ENCODE results near the gene FAM193A.
"Not testable (repeated sequence)": the region's sequence is repeated elsewhere in the genome, so short reads cannot be mapped to it uniquely, and the experiment has no call there.

The FAM193A gene

DNA sequence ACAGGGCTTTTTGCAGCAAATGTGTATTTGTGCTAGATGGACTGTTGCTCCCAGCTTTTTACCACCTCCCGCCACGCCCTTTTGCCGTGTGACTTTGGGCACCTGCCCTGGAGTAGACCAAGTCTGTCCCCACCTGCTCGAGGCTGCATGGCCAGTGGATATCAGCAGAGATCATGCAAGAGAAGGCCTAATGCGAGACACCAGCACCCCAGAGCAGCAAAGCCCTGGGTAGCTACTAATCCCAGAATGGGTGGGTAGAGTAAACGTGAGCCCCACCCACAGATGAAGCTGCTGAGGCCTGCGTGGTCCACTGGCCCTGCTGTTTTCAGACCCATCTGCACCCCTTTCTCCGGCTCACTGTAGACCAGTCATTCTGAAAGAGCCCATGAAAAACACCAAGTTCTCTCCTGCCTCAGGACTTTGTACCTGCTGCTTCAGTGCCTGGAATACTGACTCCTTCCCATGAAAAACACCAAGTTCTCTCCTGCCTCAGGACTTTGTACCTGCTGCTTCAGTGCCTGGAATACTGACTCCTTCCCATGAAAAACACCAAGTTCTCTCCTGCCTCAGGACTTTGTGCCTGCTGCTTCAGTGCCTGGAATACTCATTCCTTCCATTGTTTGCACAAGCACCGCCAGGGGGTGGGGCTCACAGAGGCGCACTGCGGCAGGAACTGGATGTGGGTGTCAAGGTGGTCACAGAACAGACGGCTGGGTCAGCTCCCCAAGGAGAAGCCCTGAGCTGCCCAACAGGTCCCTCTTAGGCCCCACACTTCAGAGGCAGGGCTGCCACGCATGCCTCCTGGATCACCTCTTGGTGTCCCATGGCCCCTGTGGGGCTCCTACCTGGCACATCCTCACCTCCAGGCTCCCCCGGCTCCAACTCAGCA is 224.8 kb downstream of the FAM193A start:
- H3K4me3 ChIP-seq (ENCODE audit: low read depth, low read length) = no peak overlapping the region
- H3K36me3 ChIP-seq (ENCODE audit: insufficient read depth, low read length) = no peaks in the 10 kb centered on the region
- no peak overlapping the region for H2AFZ ChIP-seq (ENCODE audit: low read length, unreplicated experiment)
- peaks cover 3% of the 10 kb centered on the region for H3K4me1 ChIP-seq (ENCODE audit: control insufficient read depth, insufficient read depth, low read length, unreplicated experiment)
- no peak overlapping the region for H3K27ac ChIP-seq (ENCODE audit: low read depth, low read length)
- H3K79me2 ChIP-seq (ENCODE audit: control insufficient read depth, insufficient read depth, low read length, unreplicated experiment) = no peaks in the 10 kb centered on the region
- H3K27me3 ChIP-seq (ENCODE audit: insufficient read depth, low read length) = no peaks in the 10 kb centered on the region

DNA sequence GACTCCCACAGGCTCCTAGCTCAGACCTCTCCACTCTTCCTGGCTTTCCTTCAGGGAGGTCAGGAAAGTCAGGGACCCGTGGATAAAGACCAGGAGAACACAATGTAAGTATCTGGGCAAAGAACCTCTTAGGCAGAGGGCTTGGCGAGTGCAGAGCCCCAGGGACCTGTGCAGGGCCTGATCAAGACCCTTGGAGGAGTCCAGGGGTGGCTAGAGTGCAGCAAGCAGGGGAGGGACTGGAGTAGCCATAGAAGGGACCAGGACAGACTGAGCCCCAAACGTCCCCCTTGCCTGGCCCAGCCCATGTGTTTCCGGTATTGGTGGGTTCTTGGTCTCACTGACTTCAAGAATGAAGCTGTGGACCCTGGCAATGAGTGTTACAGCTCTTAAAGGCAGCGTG is 225.6 kb downstream of the FAM193A start:
- no peak overlapping the region for H3K4me3 ChIP-seq (ENCODE audit: low read depth, low read length)

DNA sequence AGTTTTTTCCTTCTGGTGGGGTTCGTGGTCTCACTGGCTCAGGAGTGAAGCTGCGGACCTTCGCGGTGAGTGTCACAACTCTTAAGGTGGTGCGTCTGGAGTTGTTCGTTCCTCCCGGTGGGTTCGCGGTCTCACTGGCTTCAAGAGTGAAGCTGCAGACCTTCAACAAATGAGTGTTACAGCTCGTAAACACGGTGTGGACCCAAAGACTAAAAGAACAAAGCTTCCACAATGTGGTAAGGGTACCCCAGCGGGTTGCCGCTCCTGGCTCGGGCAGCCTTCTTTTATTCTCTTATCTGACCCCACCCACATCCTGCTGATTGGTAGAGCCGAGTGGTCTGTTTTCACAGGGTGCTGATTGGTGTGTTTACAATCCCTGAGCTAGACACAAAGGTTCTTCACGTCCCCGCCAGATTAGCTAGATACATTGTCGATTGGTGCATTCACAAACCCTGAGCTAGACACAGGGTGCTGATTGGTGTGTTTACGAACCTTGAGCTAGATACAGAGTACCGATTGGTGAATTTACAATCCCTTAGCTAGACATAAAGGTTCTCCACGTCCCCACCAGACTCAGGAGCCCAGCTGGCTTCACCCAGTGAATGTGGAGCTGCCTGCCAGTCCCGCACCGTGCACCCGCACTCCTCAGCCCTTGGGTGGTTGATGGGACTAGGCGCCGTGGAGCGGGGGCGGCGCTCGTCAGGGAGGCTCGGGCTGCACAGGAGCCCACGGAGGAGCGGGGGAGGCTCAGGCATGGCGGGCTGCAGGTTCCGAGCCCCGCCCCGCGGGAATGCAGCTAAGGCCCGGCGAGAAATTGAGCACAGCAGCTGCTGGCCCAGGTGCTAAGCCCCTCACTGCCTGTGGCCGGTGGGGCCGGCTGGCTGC is 226.3 kb downstream of the FAM193A start:
- H3K36me3 ChIP-seq (ENCODE audit: insufficient read depth, low read length); H3K4me3 ChIP-seq (ENCODE audit: low read depth, low read length); H2AFZ ChIP-seq (ENCODE audit: low read length, unreplicated experiment); H3K27ac ChIP-seq (ENCODE audit: low read depth, low read length); H3K27me3 ChIP-seq (ENCODE audit: insufficient read depth, low read length); H3K79me2 ChIP-seq (ENCODE audit: control insufficient read depth, insufficient read depth, low read length, unreplicated experiment); H3K4me1 ChIP-seq (ENCODE audit: control insufficient read depth, insufficient read depth, low read length, unreplicated experiment): not testable (repeated sequence)

More for the DNA sequence above, 225.6 kb downstream of the FAM193A start:
- no peaks in the 10 kb centered on the region for H3K4me1 ChIP-seq (ENCODE audit: control insufficient read depth, insufficient read depth, low read length, unreplicated experiment)
- no peaks in the 10 kb centered on the region for H3K27me3 ChIP-seq (ENCODE audit: insufficient read depth, low read length)
- no peak overlapping the region for H3K27ac ChIP-seq (ENCODE audit: low read depth, low read length)
- no peaks in the 10 kb centered on the region for H3K79me2 ChIP-seq (ENCODE audit: control insufficient read depth, insufficient read depth, low read length, unreplicated experiment)
- no peaks in the 10 kb centered on the region for H3K36me3 ChIP-seq (ENCODE audit: insufficient read depth, low read length)
- H2AFZ ChIP-seq (ENCODE audit: low read length, unreplicated experiment) = no peak overlapping the region

DNA sequence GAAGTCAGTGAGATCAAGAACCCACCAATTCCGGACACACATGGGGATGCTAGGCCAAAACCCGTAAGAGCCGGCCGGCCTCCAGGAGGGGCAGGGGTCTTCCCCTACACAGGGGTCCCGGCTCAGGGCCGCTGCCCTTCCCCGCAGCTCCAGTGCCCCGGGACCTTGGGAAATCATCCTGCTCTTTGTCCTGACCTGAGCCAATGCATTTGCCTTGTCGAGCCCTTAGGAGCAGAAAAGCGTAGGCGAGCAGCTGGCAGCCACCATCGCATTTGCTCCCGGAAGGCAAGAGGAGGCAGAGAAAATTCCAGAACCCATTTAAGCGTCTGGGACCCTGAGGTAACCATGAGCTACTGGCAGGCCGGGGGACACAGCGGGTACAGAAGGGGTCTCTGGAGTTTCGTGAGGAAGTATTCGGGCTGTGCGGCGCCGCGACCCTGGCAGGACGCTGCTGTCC is 227.1 kb downstream of the FAM193A start:
- Histone ChIP-seq H3K36me3 (ENCODE audit: insufficient read depth, low read length) (no peaks in the 10 kb centered on the region), H3K27me3 (ENCODE audit: insufficient read depth, low read length) (no peaks in the 10 kb centered on the region), H3K79me2 (ENCODE audit: control insufficient read depth, insufficient read depth, low read length, unreplicated experiment) (no peaks in the 10 kb centered on the region), H3K4me3 (ENCODE audit: low read depth, low read length) (peak overlapping the region; percentile 81), H3K27ac (ENCODE audit: low read depth, low read length) (no peak overlapping the region), H2AFZ (ENCODE audit: low read length, unreplicated experiment) (peak overlapping the region; percentile 98), H3K4me1 (ENCODE audit: control insufficient read depth, insufficient read depth, low read length, unreplicated experiment) (no peaks in the 10 kb centered on the region)

DNA sequence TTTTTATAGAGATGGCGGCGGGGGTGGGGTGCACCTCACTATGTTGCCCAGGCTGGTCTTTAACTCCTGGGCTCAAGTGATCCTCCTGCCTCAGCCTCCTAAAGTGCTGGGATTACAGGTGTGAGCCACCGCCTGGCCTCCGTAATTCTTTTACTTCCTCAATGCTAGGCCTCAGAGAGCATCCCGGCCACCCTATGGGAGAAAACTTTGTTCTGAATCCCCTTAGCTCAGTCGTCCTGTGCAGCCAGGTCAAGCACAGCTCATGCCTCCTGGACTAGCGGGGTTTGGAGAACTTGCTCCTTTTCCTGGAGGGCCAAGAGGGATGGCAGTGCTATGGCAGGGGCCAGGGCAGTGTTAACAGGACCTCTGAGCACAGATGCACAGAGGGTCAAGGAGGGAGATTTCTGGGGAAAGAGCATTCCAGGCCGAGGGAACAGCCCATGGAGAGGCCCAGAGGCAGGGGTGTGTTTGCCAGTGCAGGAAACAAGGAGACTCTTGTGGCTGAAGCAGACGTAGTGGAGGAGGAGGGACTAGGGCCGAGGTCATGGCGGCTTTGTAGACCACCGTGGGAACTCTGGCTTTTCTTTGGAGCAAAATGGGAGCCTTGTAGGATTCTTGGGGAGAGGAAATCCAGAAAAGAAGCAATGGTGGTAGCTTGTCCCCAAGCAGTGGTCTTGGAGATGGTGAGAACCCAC is 229.5 kb downstream of the FAM193A start:
- Histone ChIP-seq H3K4me1 (ENCODE audit: control insufficient read depth, insufficient read depth, low read length, unreplicated experiment) (no peaks in the 10 kb centered on the region), H3K4me3 (ENCODE audit: low read depth, low read length) (no peak overlapping the region), H3K79me2 (ENCODE audit: control insufficient read depth, insufficient read depth, low read length, unreplicated experiment) (no peaks in the 10 kb centered on the region)

DNA sequence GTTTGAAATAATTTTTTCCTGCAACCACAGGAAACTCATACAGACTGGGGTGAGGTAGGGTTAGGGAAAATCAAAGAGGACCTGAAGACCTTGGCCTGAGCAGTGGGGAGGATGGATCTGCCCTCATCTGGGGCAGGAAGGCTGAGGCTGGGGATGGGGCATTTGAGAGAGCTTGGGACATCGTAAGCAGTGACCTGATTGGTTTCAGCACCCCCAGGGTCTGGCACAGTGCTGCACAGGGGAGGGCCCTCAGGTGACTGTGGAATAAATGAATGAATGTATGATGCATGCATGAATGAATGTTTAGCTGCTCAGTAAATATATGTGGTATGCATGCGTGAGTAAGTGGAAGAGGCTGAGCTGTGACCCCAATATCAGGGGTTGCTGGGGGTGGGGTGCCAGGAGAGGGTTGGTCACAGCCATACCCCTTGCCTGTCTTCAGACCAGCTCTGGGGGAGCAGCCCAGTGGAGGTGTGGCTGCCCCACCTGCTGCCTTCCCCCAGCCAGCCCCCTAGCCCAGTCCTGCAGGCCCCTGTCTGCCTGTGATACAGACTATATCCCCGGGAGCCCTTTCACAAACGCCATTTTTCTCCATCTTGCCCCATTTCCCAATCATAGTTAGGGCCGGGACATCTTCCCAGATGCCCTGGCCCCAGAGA is 230.7 kb downstream of the FAM193A start:
- Histone ChIP-seq H3K4me1 (ENCODE audit: control insufficient read depth, insufficient read depth, low read length, unreplicated experiment) (no peaks in the 10 kb centered on the region), H2AFZ (ENCODE audit: low read length, unreplicated experiment) (no peak overlapping the region), H3K27ac (ENCODE audit: low read depth, low read length) (no peak overlapping the region), H3K27me3 (ENCODE audit: insufficient read depth, low read length) (no peaks in the 10 kb centered on the region), H3K4me3 (ENCODE audit: low read depth, low read length) (no peak overlapping the region), H3K36me3 (ENCODE audit: insufficient read depth, low read length) (no peaks in the 10 kb centered on the region), H3K79me2 (ENCODE audit: control insufficient read depth, insufficient read depth, low read length, unreplicated experiment) (no peaks in the 10 kb centered on the region)

More for the DNA sequence above, 229.5 kb downstream of the FAM193A start:
- H2AFZ ChIP-seq (ENCODE audit: low read length, unreplicated experiment) = no peak overlapping the region
- H3K36me3 ChIP-seq (ENCODE audit: insufficient read depth, low read length) = no peaks in the 10 kb centered on the region
- no peaks in the 10 kb centered on the region for H3K27me3 ChIP-seq (ENCODE audit: insufficient read depth, low read length)
- H3K27ac ChIP-seq (ENCODE audit: low read depth, low read length) = no peak overlapping the region

DNA sequence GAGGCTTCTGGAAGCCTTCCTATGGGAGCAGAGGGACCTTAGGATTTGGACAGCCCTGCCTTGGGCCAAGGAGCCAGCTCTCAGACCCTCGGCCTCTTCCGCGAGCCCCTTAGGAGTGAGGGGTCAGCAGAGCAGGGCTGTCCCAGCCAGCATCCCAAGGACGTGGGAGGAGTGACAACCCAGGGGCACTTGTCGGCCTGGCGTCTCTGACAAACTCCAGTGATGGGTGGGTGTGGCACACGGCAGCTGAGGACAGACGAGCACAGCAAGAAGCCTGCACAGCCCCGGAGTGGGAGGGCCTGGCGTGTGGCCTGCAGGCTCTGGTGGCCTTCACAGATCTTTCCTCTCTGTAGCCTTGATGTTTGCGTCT is 231.2 kb downstream of the FAM193A start:
- no peaks in the 10 kb centered on the region for H3K36me3 ChIP-seq (ENCODE audit: insufficient read depth, low read length)
- no peaks in the 10 kb centered on the region for H3K27me3 ChIP-seq (ENCODE audit: insufficient read depth, low read length)
- no peak overlapping the region for H3K4me3 ChIP-seq (ENCODE audit: low read depth, low read length)
- no peaks in the 10 kb centered on the region for H3K4me1 ChIP-seq (ENCODE audit: control insufficient read depth, insufficient read depth, low read length, unreplicated experiment)
- H3K79me2 ChIP-seq (ENCODE audit: control insufficient read depth, insufficient read depth, low read length, unreplicated experiment) = no peaks in the 10 kb centered on the region
- H2AFZ ChIP-seq (ENCODE audit: low read length, unreplicated experiment) = no peak overlapping the region
- no peak overlapping the region for H3K27ac ChIP-seq (ENCODE audit: low read depth, low read length)

DNA sequence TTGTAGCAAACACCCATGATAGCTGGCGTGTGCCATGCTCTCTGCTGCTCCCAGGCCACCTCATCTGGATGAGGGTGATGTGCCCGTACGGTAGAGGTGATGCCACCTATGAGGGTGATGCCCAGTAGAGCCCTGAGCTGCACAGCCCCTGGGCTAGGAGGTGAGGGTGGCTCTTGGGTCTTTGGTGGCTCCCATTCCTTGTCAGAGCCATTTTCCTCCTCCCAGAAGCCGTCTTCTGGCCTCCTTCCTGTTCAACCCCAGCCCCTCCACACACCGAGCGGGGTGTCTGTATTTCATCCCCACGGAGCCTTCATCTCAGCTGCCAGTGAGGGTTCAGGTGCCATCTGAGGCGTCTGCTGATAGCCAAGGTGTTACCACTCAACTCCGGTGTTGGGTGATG is 231.7 kb downstream of the FAM193A start:
- no peak overlapping the region for H2AFZ ChIP-seq (ENCODE audit: low read length, unreplicated experiment)
- H3K27me3 ChIP-seq (ENCODE audit: insufficient read depth, low read length) = no peaks in the 10 kb centered on the region
- H3K27ac ChIP-seq (ENCODE audit: low read depth, low read length) = no peak overlapping the region
- H3K79me2 ChIP-seq (ENCODE audit: control insufficient read depth, insufficient read depth, low read length, unreplicated experiment) = no peaks in the 10 kb centered on the region
- no peak overlapping the region for H3K4me3 ChIP-seq (ENCODE audit: low read depth, low read length)
- H3K36me3 ChIP-seq (ENCODE audit: insufficient read depth, low read length) = no peaks in the 10 kb centered on the region
- no peaks in the 10 kb centered on the region for H3K4me1 ChIP-seq (ENCODE audit: control insufficient read depth, insufficient read depth, low read length, unreplicated experiment)

DNA sequence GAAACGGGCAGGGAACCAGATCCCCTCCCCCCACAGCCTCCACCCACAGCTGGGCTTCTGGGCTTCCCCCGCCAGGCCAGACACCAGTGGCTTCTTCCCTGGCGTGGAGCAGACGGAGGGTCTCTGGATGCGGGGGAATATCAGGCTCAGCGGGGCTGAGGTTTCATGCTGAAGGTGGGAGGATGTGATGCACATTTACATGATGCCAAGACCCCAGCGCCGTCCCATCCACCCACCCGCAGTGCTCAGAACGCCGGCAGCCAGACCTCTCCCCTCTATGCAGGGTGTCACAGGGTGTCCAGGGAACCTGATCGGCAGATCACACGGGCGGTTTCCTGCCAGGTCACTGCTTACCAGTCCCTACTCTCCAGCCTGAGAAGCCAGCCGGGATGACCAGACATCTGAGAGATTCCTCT is 232.5 kb downstream of the FAM193A start:
- Histone ChIP-seq H3K27ac (ENCODE audit: low read depth, low read length) (no peak overlapping the region), H3K4me1 (ENCODE audit: control insufficient read depth, insufficient read depth, low read length, unreplicated experiment) (no peaks in the 10 kb centered on the region), H3K36me3 (ENCODE audit: insufficient read depth, low read length) (no peaks in the 10 kb centered on the region), H3K4me3 (ENCODE audit: low read depth, low read length) (no peak overlapping the region), H3K79me2 (ENCODE audit: control insufficient read depth, insufficient read depth, low read length, unreplicated experiment) (no peaks in the 10 kb centered on the region), H2AFZ (ENCODE audit: low read length, unreplicated experiment) (no peak overlapping the region), H3K27me3 (ENCODE audit: insufficient read depth, low read length) (no peaks in the 10 kb centered on the region)

DNA sequence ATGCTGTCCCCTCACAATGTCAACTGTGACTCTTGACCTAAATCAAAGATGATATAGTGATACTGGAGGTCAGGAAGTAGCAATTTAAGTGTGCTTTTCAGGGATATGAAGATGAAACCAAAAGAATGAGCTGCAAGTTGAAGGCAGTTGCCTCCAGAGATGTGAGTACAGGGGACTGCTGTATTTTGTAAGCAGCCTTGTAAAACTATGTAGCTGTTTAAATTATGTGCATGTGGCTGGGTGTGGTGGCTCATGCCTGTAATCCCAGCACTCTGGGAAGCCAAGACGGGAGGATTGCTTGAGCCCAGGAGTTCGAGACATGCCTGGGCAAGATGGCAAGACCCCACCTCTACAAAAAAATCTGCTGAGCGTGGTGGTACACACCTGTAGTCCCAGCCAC is 234.8 kb downstream of the FAM193A start:
- H3K36me3 ChIP-seq (ENCODE audit: insufficient read depth, low read length) = no peaks in the 10 kb centered on the region
- no peak overlapping the region for H2AFZ ChIP-seq (ENCODE audit: low read length, unreplicated experiment)

More for the DNA sequence above, 234.8 kb downstream of the FAM193A start:
- no peak overlapping the region for H3K27ac ChIP-seq (ENCODE audit: low read depth, low read length)
- H3K27me3 ChIP-seq (ENCODE audit: insufficient read depth, low read length) = no peaks in the 10 kb centered on the region
- H3K4me3 ChIP-seq (ENCODE audit: low read depth, low read length) = no peak overlapping the region
- no peaks in the 10 kb centered on the region for H3K4me1 ChIP-seq (ENCODE audit: control insufficient read depth, insufficient read depth, low read length, unreplicated experiment)
- no peaks in the 10 kb centered on the region for H3K79me2 ChIP-seq (ENCODE audit: control insufficient read depth, insufficient read depth, low read length, unreplicated experiment)

Data from ACC112 (cell line).